GM21515 (cell line): Measurements from ENCODE around the gene SERPINA4.

Experiments used
- ATAC-seq: cut with Tn5 transposase; IDR thresholded peaks from one replicate; pipeline ENCODE4 v1.9.1; 2021; ENCODE audit not compliant: unreplicated experiment

SERPINA4 gene

GRCh38 chr14:94613720-94614644 is 52.7 kb downstream of the SERPINA4 start:
- ATAC-seq: no peak

GRCh38 chr14:94614802-94615201 is 53.6 kb downstream of the SERPINA4 start:
- no peak for ATAC-seq

- no peak for ATAC-seq
These were observed 54.0 kb downstream of the SERPINA4 start for GRCh38 chr14:94615254-94615653.

- ATAC-seq: no peak
These were observed 54.8 kb downstream of the SERPINA4 start for GRCh38 chr14:94615823-94616570.

- no peak for ATAC-seq
These were observed 56.2 kb downstream of the SERPINA4 start for GRCh38 chr14:94617366-94617941.

GRCh38 chr14:94617988-94618822 is 57.0 kb downstream of the SERPINA4 start:
- no peak for ATAC-seq

- ATAC-seq: no peak
These were observed 58.1 kb downstream of the SERPINA4 start for GRCh38 chr14:94619297-94619696.
